K562 (cell line): ENCODE data around the gene B3GALT6. TPM values are rescaled to one million over a fixed set of nuclear protein-coding genes. Genes with fewer than 3 reads are reported as not detected.

Source experiments
- ATAC-seq: fragments of 200-7000 bp; cut with Tn5 transposase; 3 replicates; pipeline ENCODE4 v1.9.1; 2020; ENCODE audit warnings: moderate library complexity
- BruUV-seq: library from RNA; stranded (reverse); fragments of 400-500 nt; replicated peaks from 2 replicates; lab custom pipeline; 2021; lab: Mats Ljungman, UMichigan
- CTCF ChIA-PET: fragments of 300-600 bp; formaldehyde crosslinking; extraction: SDS; loops from one replicate; lab custom pipeline; 2021; ENCODE audit warnings: low intra/inter-chr PET ratio; lab: Yijun Ruan, JAX
- POLR2A ChIA-PET: fragments of 300-600, 350-650 bp; sonication (Branson Sonifier 250); formaldehyde crosslinking; extraction: SDS; loops from one replicate; lab custom pipeline; 2021; ENCODE audit warnings: antibody characterized with exemption, inconsistent platforms; lab: Yijun Ruan, JAX
- DNase-seq, 4 experiments: peaks; one replicate each; pipeline versions ENCODE4 v3.0.0 to v3.0.0-alpha.2; 2011 to 2018; ENCODE audit warnings: low spot score in 3 of 4, mixed read lengths in 3 of 4; ENCODE audit errors: extremely low read depth in 1 of 4
- FAIRE-seq: peaks from 2 replicates; lab custom pipeline; 2011; peaks lifted over from hg19 to GRCh38; lab: Jason Lieb, UNC
- H2AFZ ChIP-seq: 2 replicates; pipeline ENCODE4 v1.6.0; 2011; ENCODE audit warnings: low read depth, low read length, control low read depth, inconsistent platforms
- H3K27ac ChIP-seq: fragments of 200-600 bp; 3 replicates; pipeline ENCODE4 v1.8.0; 2011; ENCODE audit warnings: low read depth, mild to moderate bottlenecking, control low read depth, inconsistent platforms, low read length, moderate library complexity, mixed read lengths; ENCODE audit errors: extremely low read depth
- H3K27me3 ChIP-seq, 2 experiments: fragments of 300-600 bp in 1 of 2; 2 replicates in 1 of 2; 3 replicates in 1 of 2; pipeline versions ENCODE4 v1.6.0 to v1.8.0; 2011; ENCODE audit warnings: inconsistent platforms in 2 of 2, low read length in 2 of 2, mild to moderate bottlenecking in 1 of 2, mixed read lengths in 1 of 2, moderate library complexity in 1 of 2; ENCODE audit not compliant: control insufficient read depth in 2 of 2, insufficient read depth in 2 of 2
- H3K36me3 ChIP-seq: fragments of 300-600 bp; 3 replicates; pipeline ENCODE4 v1.8.0; 2011; ENCODE audit warnings: mild to moderate bottlenecking, low read length, inconsistent platforms; ENCODE audit not compliant: control insufficient read depth, insufficient read depth
- H3K4me1 ChIP-seq, 2 experiments: fragments of 200-600 bp in 1 of 2; replicated peaks in 1 of 2; 2 replicates in 1 of 2; 3 replicates in 1 of 2; pipeline versions ENCODE4 v1.5.1 to v1.8.0; 2011; ENCODE audit warnings: inconsistent platforms in 2 of 2, low read length in 2 of 2, mild to moderate bottlenecking in 1 of 2, mixed read lengths in 1 of 2, moderate library complexity in 1 of 2; ENCODE audit not compliant: control insufficient read depth in 2 of 2, insufficient read depth in 2 of 2
- H3K4me2 ChIP-seq: 2 replicates; pipeline ENCODE4 v1.6.1; 2011; ENCODE audit warnings: low read length, control low read depth, inconsistent platforms, mixed read lengths; ENCODE audit not compliant: insufficient read depth
- H3K4me3 ChIP-seq: fragments of 200-600 bp; sonication (generic), shearing (Covaris generic); 2 replicates; pipeline ENCODE4 v1.5.1; 2016; ENCODE audit warnings: control low read depth, inconsistent platforms
- H3K79me2 ChIP-seq: fragments of 200-600 bp; 3 replicates; pipeline ENCODE4 v1.8.0; 2011; ENCODE audit warnings: low read length, inconsistent platforms; ENCODE audit not compliant: control insufficient read depth, insufficient read depth
- H3K9ac ChIP-seq, 2 experiments: 2 replicates each; pipeline versions ENCODE4 v1.6.0 to v1.6.1; 2011; ENCODE audit warnings: low read depth in 2 of 2, low read length in 2 of 2, control low read depth in 1 of 2, inconsistent platforms in 1 of 2, mild to moderate bottlenecking in 1 of 2, mixed read lengths in 1 of 2; ENCODE audit not compliant: insufficient read depth in 1 of 2
- H3K9me1 ChIP-seq: one replicate; pipeline ENCODE4 v1.6.0; 2011; ENCODE audit warnings: inconsistent platforms, mild to moderate bottlenecking, low read length, moderate library complexity; ENCODE audit not compliant: control insufficient read depth, insufficient read depth
- H3K9me3 ChIP-seq: replicated peaks from 2 replicates; pipeline ENCODE4 v1.5.1; 2011; ENCODE audit warnings: low read depth, low read length, inconsistent platforms; ENCODE audit not compliant: control insufficient read depth, insufficient read depth
- H4K20me1 ChIP-seq: replicated peaks from 2 replicates; pipeline ENCODE4 v1.6.1; 2011; ENCODE audit warnings: low read length, inconsistent platforms, mixed read lengths; ENCODE audit not compliant: control insufficient read depth, insufficient read depth
- ETV1 ChIP-seq: fragments of 450-650 bp; conservative IDR thresholded peaks from 2 replicates; pipeline ENCODE4 v1.6.1; 2016; ENCODE audit warnings: missing genetic modification characterization, control low read depth, low read depth, missing compliant biosample characterization
- NR2F6 ChIP-seq: fragments of 450-650 bp; formaldehyde crosslinking; IDR thresholded peaks from 2 replicates; pipeline ENCODE4 v1.4.0; 2020; ENCODE audit warnings: mild to moderate bottlenecking
- ZNF561 ChIP-seq: fragments of 450-650 bp; formaldehyde crosslinking; conservative IDR thresholded peaks from 2 replicates; pipeline ENCODE4 v1.4.0; 2020; ENCODE audit warnings: mild to moderate bottlenecking, moderate library complexity
- WGBS: fragments of 100-300 bp; shearing (Covaris generic); methylation state at CpG from one replicate; pipeline ENCODE4 v1.1.6; 2016; ENCODE audit warnings: low coverage, mixed read lengths; ENCODE audit not compliant: insufficient coverage; ENCODE audit errors: missing lambda C conversion rate; 5-methylcytosine and 5-hydroxymethylcytosine counted together
- in situ Hi-C: fragments of 300-500 bp; cut with MboI; formaldehyde crosslinking; loops from 4 replicates; pipeline ENCODE4 v1.15.0; 2018; ENCODE audit warnings: inconsistent platforms, mixed read lengths
- intact Hi-C: fragments of 100-400 bp; cut with micrococcal nuclease; formaldehyde crosslinking; loops from 2 replicates; pipeline ENCODE4 v1.14.2; 2022
- polyA plus RNA-seq, 8 experiments: library from polyadenylated mRNA; depleted of rRNA in 4 of 8; stranded (reverse) in 5 of 8; unstranded in 3 of 8; fragments of >200 nt; fragmentation: Nextera tagmentation in 2 of 8; fragmentation: Illumina TruSeq in 1 of 8; extraction: Ambion mirVana in 2 of 8; extraction: Trizol in 1 of 8; gene quantifications; 2 replicates each; pipeline versions ENCODE4 v1.2.1 to v1.2.3, GENCODE V29; 2011 to 2014; ENCODE audit warnings: inconsistent platforms in 1 of 8, missing spikeins in 1 of 8
- total RNA-seq, 7 experiments: library from RNA; depleted of rRNA in 6 of 7; stranded (reverse); fragments of >200 nt in 6 of 7; fragmentation: Illumina TruSeq in 2 of 7; extraction: Trizol in 2 of 7; gene quantifications; 2 replicates each; pipeline versions ENCODE4 v1.2.1 to v1.2.3, GENCODE V29; 2011 to 2021; ENCODE audit warnings: low replicate concordance in 1 of 7
- TF ChIP-seq, protein P1 (sequence below), 3 experiments: IDR thresholded peaks in 2 of 3; conservative IDR thresholded peaks in 1 of 3; 2 replicates each; pipeline ENCODE4 v1.5.1; 2011 to 2012; ENCODE audit warnings: low read length in 3 of 3, mild to moderate bottlenecking in 3 of 3, control low read depth in 2 of 3, improper control_type of control experiment in 1 of 3, inconsistent platforms in 1 of 3, low read depth in 1 of 3, mixed read lengths in 1 of 3, moderate library complexity in 1 of 3; ENCODE audit not compliant: insufficient read depth in 2 of 3

The B3GALT6 gene
- total and polyA plus RNA-seq, 9 of the 15 experiments (the other 6 are each of a cell fraction or from before 2014, with no cell fraction given): 0.68 to 29.8 (median 9.9) TPM

DNA sequence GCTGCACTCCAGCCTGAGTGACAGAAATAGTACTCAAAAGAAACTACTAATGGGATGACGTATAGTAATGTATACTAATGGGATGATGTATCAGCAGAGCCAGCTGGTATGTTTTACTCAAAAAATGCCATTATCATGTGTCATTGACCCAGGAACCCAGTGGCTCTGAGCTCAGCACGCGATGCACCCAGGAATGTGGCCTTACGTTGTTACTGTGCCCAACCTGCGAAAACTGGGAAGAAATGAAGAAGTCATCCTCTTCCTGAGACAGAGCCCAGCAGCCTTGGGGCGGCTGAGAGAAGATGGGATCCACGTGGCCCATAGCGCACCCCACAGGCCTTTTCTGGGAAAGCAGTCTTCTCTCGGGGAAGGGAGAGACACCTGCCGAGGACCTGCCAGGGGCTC lies 32.8 kb downstream of the B3GALT6 start:
- Histone ChIP-seq H4K20me1 (peaks cover 11% of the 10 kb centered on the region; the same call in 1 of the 2 replicates), H3K9me3 (no peaks in the 10 kb centered on the region), H3K9me1 (peaks cover 10% of the 10 kb centered on the region), H3K4me3 (no peak overlapping the region), H3K36me3 (peaks cover 88% of the 10 kb centered on the region), H3K27ac (no peak overlapping the region), H2AFZ (no peak overlapping the region), H3K9ac (peak overlapping the region in 1 of 2 experiments; percentile 76; a peak in 1 of 4 replicates), H3K27me3 (no peaks in the 10 kb centered on the region; a peak in 1 of 5 replicates), H3K4me1 (peaks cover 0 to 22% of the 10 kb centered on the region in 2 experiments; a peak in 2 of 5 replicates), H3K79me2 (peaks cover 45% of the 10 kb centered on the region), H3K4me2 (no peak overlapping the region)
- ATAC-seq (peak; percentile 70), FAIRE-seq (no peak), DNase-seq (peak in 3 of 4 experiments; percentile 32 to 64 (median 54))
- in situ Hi-C loops: no loop called here
- ChIA-PET CTCF (no interaction called here), POLR2A (interaction anchor here (1.0 kb wide), 1 partner anchor 10 kb away, joined by 3 read pairs; no protein-coding TSS in a partner anchor)
- BruUV-seq: no TSS peak
- intact Hi-C loops: no loop called here
- 88% methylated on average over 10 of the region's 10 CpGs for WGBS
- no peak for TF ChIP-seq ZNF561 (CRISPR knock-in tag)
- no peak for TF ChIP-seq NR2F6 (CRISPR knock-in tag)
- no peak for TF ChIP-seq ETV1 (tag)
- TF ChIP-seq, protein P1, sequence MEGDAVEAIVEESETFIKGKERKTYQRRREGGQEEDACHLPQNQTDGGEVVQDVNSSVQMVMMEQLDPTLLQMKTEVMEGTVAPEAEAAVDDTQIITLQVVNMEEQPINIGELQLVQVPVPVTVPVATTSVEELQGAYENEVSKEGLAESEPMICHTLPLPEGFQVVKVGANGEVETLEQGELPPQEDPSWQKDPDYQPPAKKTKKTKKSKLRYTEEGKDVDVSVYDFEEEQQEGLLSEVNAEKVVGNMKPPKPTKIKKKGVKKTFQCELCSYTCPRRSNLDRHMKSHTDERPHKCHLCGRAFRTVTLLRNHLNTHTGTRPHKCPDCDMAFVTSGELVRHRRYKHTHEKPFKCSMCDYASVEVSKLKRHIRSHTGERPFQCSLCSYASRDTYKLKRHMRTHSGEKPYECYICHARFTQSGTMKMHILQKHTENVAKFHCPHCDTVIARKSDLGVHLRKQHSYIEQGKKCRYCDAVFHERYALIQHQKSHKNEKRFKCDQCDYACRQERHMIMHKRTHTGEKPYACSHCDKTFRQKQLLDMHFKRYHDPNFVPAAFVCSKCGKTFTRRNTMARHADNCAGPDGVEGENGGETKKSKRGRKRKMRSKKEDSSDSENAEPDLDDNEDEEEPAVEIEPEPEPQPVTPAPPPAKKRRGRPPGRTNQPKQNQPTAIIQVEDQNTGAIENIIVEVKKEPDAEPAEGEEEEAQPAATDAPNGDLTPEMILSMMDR (IDR thresholded peaks at IDR 0.05 in 2 of 3, conservative IDR thresholded peaks at IDR 0.05 in 1 of 3; ENCODE audit: insufficient read depth in 2 of 3, low read depth in 1 of 3, low read length in 3 of 3): peak; percentile 40 to 58 (median 44); a peak in 5 of 6 replicates
- TF ChIP-seq, all 486 proteins: peak for 1
